Endothelial cell of umbilical vein (primary cell): ENCODE results near the gene OR5T1. TPM values are rescaled to one million over a fixed set of nuclear protein-coding genes. Genes with fewer than 3 reads are reported as not detected.

Experiments
- BruUV-seq: library from RNA; stranded (reverse); fragments of 400-500 nt; replicated peaks from 2 replicates; lab custom pipeline; 2021; lab: Mats Ljungman, UMichigan
- CTCF ChIA-PET: fragments of 300-600, 350-600 bp; sonication (Branson Sonifier 250); formaldehyde crosslinking; loops from one replicate; lab custom pipeline; 2021; ENCODE audit warnings: antibody characterized with exemption, inconsistent platforms; lab: Charles Lee
- POLR2A ChIA-PET: fragments of 300-600, 350-600 bp; sonication (Branson Sonifier 250); formaldehyde crosslinking; loops from one replicate; lab custom pipeline; 2021; ENCODE audit warnings: antibody characterized with exemption, inconsistent platforms; lab: Charles Lee
- DNase-seq: peaks from one replicate; pipeline ENCODE4 v3.0.0-alpha.2; 2011; ENCODE audit warnings: low read depth, low spot score
- FAIRE-seq: peaks from 2 replicates; lab custom pipeline; 2011; peaks lifted over from hg19 to GRCh38; lab: Jason Lieb, UNC
- H2AFZ ChIP-seq: 2 replicates; pipeline ENCODE4 v1.6.0; 2012; ENCODE audit warnings: low read depth, low read length, control low read depth, inconsistent platforms
- H3K27ac ChIP-seq: 2 replicates; pipeline ENCODE4 v1.5.1; 2011; ENCODE audit warnings: low read depth, mild to moderate bottlenecking, control low read depth, low read length, moderate library complexity; ENCODE audit not compliant: insufficient read depth
- H3K27me3 ChIP-seq, 2 experiments: 2 replicates each; pipeline versions ENCODE4 v1.6.0 to v1.6.1; 2011; ENCODE audit warnings: low read length in 2 of 2, mixed read lengths in 1 of 2; ENCODE audit not compliant: control insufficient read depth in 2 of 2, insufficient read depth in 2 of 2
- H3K36me3 ChIP-seq, 2 experiments: 2 replicates in 1 of 2; 3 replicates in 1 of 2; pipeline ENCODE4 v1.5.1; 2011; ENCODE audit warnings: low read length in 2 of 2, mild to moderate bottlenecking in 1 of 2, moderate library complexity in 1 of 2; ENCODE audit not compliant: control insufficient read depth in 2 of 2, insufficient read depth in 2 of 2; ENCODE audit errors: extremely low read depth in 1 of 2
- H3K4me1 ChIP-seq: 3 replicates; pipeline ENCODE4 v1.5.1; 2011; ENCODE audit warnings: mild to moderate bottlenecking, low read length; ENCODE audit not compliant: control insufficient read depth, insufficient read depth; ENCODE audit errors: extremely low read depth
- H3K4me2 ChIP-seq: 2 replicates; pipeline ENCODE4 v1.6.1; 2011; ENCODE audit warnings: low read length, control low read depth, mixed read lengths; ENCODE audit not compliant: insufficient read depth
- H3K4me3 ChIP-seq, 3 experiments: fragments of 200-600 bp in 1 of 3; sonication (generic), shearing (Covaris generic) in 1 of 3; replicated peaks in 1 of 3; 2 replicates each; pipeline ENCODE4 v1.5.1; 2011 to 2016; ENCODE audit warnings: control low read depth in 3 of 3, low read length in 3 of 3, mild to moderate bottlenecking in 2 of 3, inconsistent platforms in 1 of 3, low read depth in 1 of 3, moderate library complexity in 1 of 3; ENCODE audit not compliant: insufficient read depth in 1 of 3
- H3K79me2 ChIP-seq: 2 replicates; pipeline ENCODE4 v1.6.0; 2012; ENCODE audit warnings: low read length, inconsistent platforms; ENCODE audit not compliant: control insufficient read depth, insufficient read depth
- H3K9ac ChIP-seq: replicated peaks from 2 replicates; pipeline ENCODE3; 2011; ENCODE audit warnings: low read length, control low read depth; ENCODE audit not compliant: insufficient read depth; ENCODE audit errors: extremely low read depth
- H3K9me1 ChIP-seq: replicated peaks from 3 replicates; pipeline ENCODE4 v1.6.0; 2011; ENCODE audit warnings: mild to moderate bottlenecking, low read length; ENCODE audit not compliant: control insufficient read depth, insufficient read depth; ENCODE audit errors: extremely low read depth
- H3K9me3 ChIP-seq: replicated peaks from 2 replicates; pipeline ENCODE4 v1.5.1; 2012; ENCODE audit warnings: low read length, inconsistent platforms; ENCODE audit not compliant: control insufficient read depth, insufficient read depth
- H4K20me1 ChIP-seq: replicated peaks from 2 replicates; pipeline ENCODE3; 2011; ENCODE audit warnings: mild to moderate bottlenecking, low read length; ENCODE audit not compliant: control insufficient read depth, insufficient read depth; ENCODE audit errors: extremely low read depth
- CTCF ChIP-seq, 2 donors: IDR thresholded peaks; 1 replicate in 1 of 2; 2 replicates in 1 of 2; pipeline ENCODE4 v1.5.1; 2011; ENCODE audit warnings: low read length in 2 of 2, mild to moderate bottlenecking in 2 of 2, moderate library complexity in 2 of 2, control low read depth in 1 of 2, inconsistent platforms in 1 of 2, low read depth in 1 of 2; ENCODE audit not compliant: insufficient read depth in 1 of 2; ENCODE audit errors: extremely low read depth in 1 of 2
- EZH2 ChIP-seq: IDR thresholded peaks from 2 replicates; pipeline ENCODE4 v1.6.1; 2012; ENCODE audit warnings: borderline replicate concordance, low read depth, mild to moderate bottlenecking, moderate library complexity, low read length, inconsistent platforms; ENCODE audit not compliant: severe bottlenecking
- FOS ChIP-seq: IDR thresholded peaks from 2 replicates; pipeline ENCODE4 v1.6.1; 2011; ENCODE audit warnings: mild to moderate bottlenecking, low read length, moderate library complexity, borderline replicate concordance; ENCODE audit not compliant: insufficient read depth
- GATA2 ChIP-seq: IDR thresholded peaks from 2 replicates; pipeline ENCODE4 v1.7.0; 2011; ENCODE audit warnings: low read depth, mild to moderate bottlenecking, moderate library complexity, mixed read lengths, low read length; ENCODE audit not compliant: insufficient read length, insufficient read depth
- JUN ChIP-seq: IDR thresholded peaks from 2 replicates; pipeline ENCODE4 v1.6.1; 2011; ENCODE audit warnings: borderline replicate concordance, low read depth; ENCODE audit not compliant: insufficient read length, insufficient read depth
- MAX ChIP-seq: IDR thresholded peaks from 2 replicates; pipeline ENCODE4 v1.6.1; 2011; ENCODE audit not compliant: insufficient read depth, insufficient read length
- MYC ChIP-seq: IDR thresholded peaks from one replicate; pipeline ENCODE4 v1.6.1; 2011; ENCODE audit warnings: mild to moderate bottlenecking, low read depth, low read length
- POLR2A ChIP-seq: IDR thresholded peaks from 2 replicates; pipeline ENCODE4 v1.6.1; 2012; ENCODE audit warnings: low read depth, mild to moderate bottlenecking, control low read depth, low read length
- POLR2AphosphoS5 ChIP-seq: IDR thresholded peaks from 2 replicates; pipeline ENCODE4 v1.6.1; 2012; ENCODE audit warnings: low read depth, mild to moderate bottlenecking, control low read depth, low read length, moderate library complexity; ENCODE audit not compliant: insufficient read depth
- dilution Hi-C: fragments of 300-500 bp; cut with MboI; formaldehyde crosslinking; loops from one replicate; pipeline ENCODE4 v1.15.0; 2019; ENCODE audit warnings: low sequenced_read_pairs; ENCODE audit not compliant: extremely low pct_ligation_motif_present
- intact Hi-C: fragments of 100-400 bp; cut with micrococcal nuclease; formaldehyde crosslinking; loops from one replicate; pipeline ENCODE4 v1.10.0; 2022
- polyA plus RNA-seq, 4 experiments: library from polyadenylated mRNA; depleted of rRNA in 3 of 4; stranded (reverse) in 3 of 4; unstranded in 1 of 4; fragments of >200 nt; gene quantifications; 2 replicates each; pipeline versions ENCODE4 v1.2.1 to v1.2.3, GENCODE V29; 2011 to 2012; ENCODE audit warnings: missing spikeins in 1 of 4
- total RNA-seq: library from RNA; stranded (reverse); gene quantifications from 2 replicates; pipeline ENCODE4 v1.2.3, GENCODE V29; 2021

Gene OR5T1
- total and polyA plus RNA-seq, 2 donors (not counting 3 experiments of a cell fraction or from before 2014, with no cell fraction given), result not detected

DNA sequence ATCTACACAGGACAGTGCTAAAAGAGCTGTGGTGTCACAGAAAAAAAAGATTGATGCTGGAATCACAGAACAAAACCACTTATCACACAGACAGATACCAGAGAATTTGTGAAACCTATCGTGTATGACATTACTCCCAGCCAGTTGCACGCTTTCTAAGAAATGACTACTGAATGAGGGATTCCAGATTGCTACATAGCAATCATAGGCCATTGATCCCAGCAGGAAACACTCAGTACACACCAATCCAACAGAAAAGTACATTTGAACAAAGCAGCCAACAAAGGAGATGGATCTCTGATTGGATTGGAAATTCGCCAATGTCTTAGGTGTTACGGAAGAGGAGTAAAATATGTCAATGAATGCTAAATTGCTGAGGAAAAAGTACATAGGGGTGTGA lies 22.9 kb downstream of the OR5T1 start:
- dilution Hi-C loops (no loop called here), intact Hi-C loops (no loop called here)
- H3K9me3 ChIP-seq, result peaks cover 2% of the 10 kb centered on the region
- H3K36me3 ChIP-seq, result no peaks in the 10 kb centered on the region
- H3K27ac ChIP-seq, result no peak overlapping the region
- H3K4me3 ChIP-seq, result no peak overlapping the region
- no TSS peak for BruUV-seq
- ChIA-PET CTCF (no interaction called here), POLR2A (no interaction called here)
- H3K27me3 ChIP-seq, result no peaks in the 10 kb centered on the region
- no peak overlapping the region for H3K9ac ChIP-seq
- H3K4me1 ChIP-seq, result no peaks in the 10 kb centered on the region
- no peaks in the 10 kb centered on the region for H4K20me1 ChIP-seq
- DNase-seq (no peak), FAIRE-seq (no peak)
- H2AFZ ChIP-seq, result no peak overlapping the region
- H3K4me2 ChIP-seq, result no peak overlapping the region
- H3K9me1 ChIP-seq, result no peaks in the 10 kb centered on the region
- no peaks in the 10 kb centered on the region for H3K79me2 ChIP-seq
- TF ChIP-seq FOS, result no peak
- TF ChIP-seq MAX, result no peak
- TF ChIP-seq POLR2AphosphoS5, result no peak
- TF ChIP-seq GATA2, result no peak
- TF ChIP-seq MYC, result no peak
- no peak for TF ChIP-seq JUN
- TF ChIP-seq CTCF (IDR thresholded peaks at IDR 0.05; ENCODE audit: extremely low read depth in 1 of 2, insufficient read depth in 1 of 2, low read depth in 1 of 2, low read length in 2 of 2), result no peak
- no peak for TF ChIP-seq POLR2A
- TF ChIP-seq EZH2, result no peak
